Neural progenitor cell (in vitro differentiated cells): Measurements from ENCODE around the gene FOXA2.

ENCODE experiments used
- EZH2 ChIP-seq: fragments of 200-600 bp; sonication (generic); IDR thresholded peaks from 2 replicates; pipeline ENCODE4 v1.6.1; 2017; ENCODE audit warnings: antibody characterized with exemption, mild to moderate bottlenecking, moderate library complexity
- EZH2phosphoT487 ChIP-seq: fragments of 200-600 bp; sonication (generic); IDR thresholded peaks from 2 replicates; pipeline ENCODE4 v1.6.1; 2017; ENCODE audit warnings: antibody characterized with exemption
- TF ChIP-seq, protein P1 (sequence below): fragments of 200-600 bp; sonication (generic); IDR thresholded peaks from 2 replicates; pipeline ENCODE4 v1.5.1; 2017; ENCODE audit warnings: antibody characterized with exemption, mild to moderate bottlenecking

DNA sequence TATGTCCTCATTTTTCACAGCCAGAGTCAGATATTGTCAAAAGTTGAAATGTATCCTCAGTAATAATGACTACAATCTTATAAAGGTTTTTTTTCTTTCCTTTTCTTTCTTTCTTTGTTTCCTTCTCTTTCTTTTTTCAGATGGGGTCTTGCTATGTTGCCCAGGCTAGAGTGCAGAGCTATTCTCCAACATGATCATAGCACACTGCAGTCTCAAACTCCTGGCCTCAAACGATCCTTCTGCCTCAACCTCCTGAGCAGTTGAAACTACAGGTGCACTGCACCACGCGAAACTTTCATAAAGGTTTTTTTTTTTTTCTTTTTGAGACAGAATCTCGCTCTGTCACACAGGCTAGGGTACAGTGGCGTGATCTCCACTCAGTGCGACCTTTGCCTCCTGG is 31.1 kb upstream of the FOXA2 start:
- TF ChIP-seq, protein P1, sequence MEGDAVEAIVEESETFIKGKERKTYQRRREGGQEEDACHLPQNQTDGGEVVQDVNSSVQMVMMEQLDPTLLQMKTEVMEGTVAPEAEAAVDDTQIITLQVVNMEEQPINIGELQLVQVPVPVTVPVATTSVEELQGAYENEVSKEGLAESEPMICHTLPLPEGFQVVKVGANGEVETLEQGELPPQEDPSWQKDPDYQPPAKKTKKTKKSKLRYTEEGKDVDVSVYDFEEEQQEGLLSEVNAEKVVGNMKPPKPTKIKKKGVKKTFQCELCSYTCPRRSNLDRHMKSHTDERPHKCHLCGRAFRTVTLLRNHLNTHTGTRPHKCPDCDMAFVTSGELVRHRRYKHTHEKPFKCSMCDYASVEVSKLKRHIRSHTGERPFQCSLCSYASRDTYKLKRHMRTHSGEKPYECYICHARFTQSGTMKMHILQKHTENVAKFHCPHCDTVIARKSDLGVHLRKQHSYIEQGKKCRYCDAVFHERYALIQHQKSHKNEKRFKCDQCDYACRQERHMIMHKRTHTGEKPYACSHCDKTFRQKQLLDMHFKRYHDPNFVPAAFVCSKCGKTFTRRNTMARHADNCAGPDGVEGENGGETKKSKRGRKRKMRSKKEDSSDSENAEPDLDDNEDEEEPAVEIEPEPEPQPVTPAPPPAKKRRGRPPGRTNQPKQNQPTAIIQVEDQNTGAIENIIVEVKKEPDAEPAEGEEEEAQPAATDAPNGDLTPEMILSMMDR: no peak
- TF ChIP-seq EZH2 (no peak), EZH2phosphoT487 (no peak)
